Measurements from ENCODE around the gene EHHADH. TPM values are rescaled to one million over a fixed set of nuclear protein-coding genes. Genes with fewer than 3 reads are reported as not detected.

Gene EHHADH
- total and polyA plus RNA-seq, 2 of the 13 experiments (the other 11 are each of a cell fraction or from before 2014, with no cell fraction given), result 14.5 to 38.9 TPM

DNA sequence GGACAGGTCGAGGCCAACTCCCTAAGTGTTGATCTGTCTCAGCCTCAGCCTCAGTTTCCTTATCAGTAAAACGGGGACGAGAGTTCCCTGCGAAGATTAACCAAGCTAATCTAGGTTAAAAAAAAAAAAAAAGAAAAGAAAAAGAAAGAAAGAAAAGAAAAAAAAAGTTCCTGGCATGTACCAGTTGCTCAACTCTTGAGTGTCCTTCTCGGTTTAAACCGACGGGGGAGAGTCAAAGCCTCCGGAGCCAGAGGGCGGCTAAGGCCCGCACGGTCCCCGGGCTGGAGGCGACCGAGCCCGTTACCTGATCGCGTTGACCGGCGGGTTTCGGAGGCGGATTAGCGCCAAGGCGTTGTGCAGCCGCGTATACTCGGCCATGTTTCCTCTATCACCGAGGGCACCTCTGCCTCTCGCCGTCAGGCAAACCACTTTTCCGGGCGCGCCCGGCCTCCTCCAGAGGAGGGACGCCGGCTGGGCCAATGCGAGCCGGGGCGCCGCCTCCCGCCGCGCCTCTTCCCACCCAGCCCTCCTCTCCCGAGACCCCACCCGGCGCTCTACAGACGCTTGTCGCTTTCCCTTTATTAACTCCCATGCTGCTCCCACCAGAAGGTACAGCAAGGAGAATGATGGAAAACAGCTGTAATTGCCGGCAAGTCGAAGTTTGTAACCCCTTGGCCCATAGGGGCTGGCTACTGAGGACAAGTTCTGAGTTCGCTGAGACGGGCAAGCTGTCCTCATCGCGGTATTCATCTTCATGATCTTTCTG, at the start of gene EHHADH (continued):
- TF ChIP-seq, protein P1, sequence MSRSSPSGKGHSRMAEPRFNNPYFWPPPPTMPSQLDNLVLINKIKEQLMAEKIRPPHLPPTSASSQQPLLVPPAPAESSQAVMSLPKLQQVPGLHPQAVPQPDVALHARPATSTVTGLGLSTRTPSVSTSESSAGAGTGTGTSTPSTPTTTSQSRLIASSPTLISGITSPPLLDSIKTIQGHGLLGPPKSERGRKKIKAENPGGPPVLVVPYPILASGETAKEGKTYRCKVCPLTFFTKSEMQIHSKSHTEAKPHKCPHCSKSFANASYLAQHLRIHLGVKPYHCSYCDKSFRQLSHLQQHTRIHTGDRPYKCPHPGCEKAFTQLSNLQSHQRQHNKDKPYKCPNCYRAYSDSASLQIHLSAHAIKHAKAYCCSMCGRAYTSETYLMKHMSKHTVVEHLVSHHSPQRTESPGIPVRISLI (CRISPR knock-in tag; IDR thresholded peaks at IDR 0.05; ENCODE audit: borderline replicate concordance), result peak; percentile 61; the same call in 1 of the 2 replicates
- TF ChIP-seq ZNF205 (CRISPR knock-in tag; IDR thresholded peaks at IDR 0.05) (peak; percentile 74; the same call in 1 of the 2 replicates), ZNF781 (CRISPR knock-in tag; IDR thresholded peaks at IDR 0.05; ENCODE audit: borderline replicate concordance, not compliant biosample characterization) (peak; percentile 64), HNRNPH1 (optimal IDR thresholded peaks at IDR 0.05; ENCODE audit: low read depth, low read length) (no peak), ZFP1 (CRISPR knock-in tag; IDR thresholded peaks at IDR 0.05) (0 out of 2 replicates have a peak, but pooled peaks have one; percentile 48), HDAC6 (IDR thresholded peaks at IDR 0.05; ENCODE audit: low read depth, low read length) (no peak), REXO4 (CRISPR knock-in tag; IDR thresholded peaks at IDR 0.05; ENCODE audit: borderline replicate concordance) (no peak), ZNF263 (CRISPR knock-in tag; IDR thresholded peaks at IDR 0.05) (peak; percentile 35; the same call in 1 of the 2 replicates), ZNF782 (CRISPR knock-in tag; IDR thresholded peaks at IDR 0.05; ENCODE audit: borderline replicate concordance) (0 out of 2 replicates have a peak, but pooled peaks have one; percentile 61), NKX3-1 (CRISPR knock-in tag; IDR thresholded peaks at IDR 0.05) (0 out of 2 replicates have a peak, but pooled peaks have one; percentile 39), HDAC1 (CRISPR knock-in tag; IDR thresholded peaks at IDR 0.05) (peak; percentile 46; the same call in 1 of the 2 replicates), HNRNPLL (IDR thresholded peaks at IDR 0.05; ENCODE audit: low read depth, low read length, poor library complexity, severe bottlenecking) (peak; percentile 62), MLLT10 (CRISPR knock-in tag; IDR thresholded peaks at IDR 0.05) (no peak), GABPA (IDR thresholded peaks at IDR 0.05; ENCODE audit: low read depth, low read length) (no peak), GABPA (CRISPR knock-in tag; IDR thresholded peaks at IDR 0.05; ENCODE audit: low read depth) (no peak)
- TF ChIP-seq, protein P2, sequence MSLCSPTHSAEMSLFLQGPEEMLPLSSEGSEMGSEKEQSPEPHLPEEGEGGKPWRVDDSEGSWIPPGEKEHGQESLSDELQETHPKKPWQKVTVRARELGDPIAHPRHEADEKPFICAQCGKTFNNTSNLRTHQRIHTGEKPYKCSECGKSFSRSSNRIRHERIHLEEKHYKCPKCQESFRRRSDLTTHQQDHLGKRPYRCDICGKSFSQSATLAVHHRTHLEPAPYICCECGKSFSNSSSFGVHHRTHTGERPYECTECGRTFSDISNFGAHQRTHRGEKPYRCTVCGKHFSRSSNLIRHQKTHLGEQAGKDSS (CRISPR knock-in tag; IDR thresholded peaks at IDR 0.05; ENCODE audit: borderline replicate concordance, low read depth), result 0 out of 2 replicates have a peak, but pooled peaks have one; percentile 21
- TF ChIP-seq, protein P3, sequence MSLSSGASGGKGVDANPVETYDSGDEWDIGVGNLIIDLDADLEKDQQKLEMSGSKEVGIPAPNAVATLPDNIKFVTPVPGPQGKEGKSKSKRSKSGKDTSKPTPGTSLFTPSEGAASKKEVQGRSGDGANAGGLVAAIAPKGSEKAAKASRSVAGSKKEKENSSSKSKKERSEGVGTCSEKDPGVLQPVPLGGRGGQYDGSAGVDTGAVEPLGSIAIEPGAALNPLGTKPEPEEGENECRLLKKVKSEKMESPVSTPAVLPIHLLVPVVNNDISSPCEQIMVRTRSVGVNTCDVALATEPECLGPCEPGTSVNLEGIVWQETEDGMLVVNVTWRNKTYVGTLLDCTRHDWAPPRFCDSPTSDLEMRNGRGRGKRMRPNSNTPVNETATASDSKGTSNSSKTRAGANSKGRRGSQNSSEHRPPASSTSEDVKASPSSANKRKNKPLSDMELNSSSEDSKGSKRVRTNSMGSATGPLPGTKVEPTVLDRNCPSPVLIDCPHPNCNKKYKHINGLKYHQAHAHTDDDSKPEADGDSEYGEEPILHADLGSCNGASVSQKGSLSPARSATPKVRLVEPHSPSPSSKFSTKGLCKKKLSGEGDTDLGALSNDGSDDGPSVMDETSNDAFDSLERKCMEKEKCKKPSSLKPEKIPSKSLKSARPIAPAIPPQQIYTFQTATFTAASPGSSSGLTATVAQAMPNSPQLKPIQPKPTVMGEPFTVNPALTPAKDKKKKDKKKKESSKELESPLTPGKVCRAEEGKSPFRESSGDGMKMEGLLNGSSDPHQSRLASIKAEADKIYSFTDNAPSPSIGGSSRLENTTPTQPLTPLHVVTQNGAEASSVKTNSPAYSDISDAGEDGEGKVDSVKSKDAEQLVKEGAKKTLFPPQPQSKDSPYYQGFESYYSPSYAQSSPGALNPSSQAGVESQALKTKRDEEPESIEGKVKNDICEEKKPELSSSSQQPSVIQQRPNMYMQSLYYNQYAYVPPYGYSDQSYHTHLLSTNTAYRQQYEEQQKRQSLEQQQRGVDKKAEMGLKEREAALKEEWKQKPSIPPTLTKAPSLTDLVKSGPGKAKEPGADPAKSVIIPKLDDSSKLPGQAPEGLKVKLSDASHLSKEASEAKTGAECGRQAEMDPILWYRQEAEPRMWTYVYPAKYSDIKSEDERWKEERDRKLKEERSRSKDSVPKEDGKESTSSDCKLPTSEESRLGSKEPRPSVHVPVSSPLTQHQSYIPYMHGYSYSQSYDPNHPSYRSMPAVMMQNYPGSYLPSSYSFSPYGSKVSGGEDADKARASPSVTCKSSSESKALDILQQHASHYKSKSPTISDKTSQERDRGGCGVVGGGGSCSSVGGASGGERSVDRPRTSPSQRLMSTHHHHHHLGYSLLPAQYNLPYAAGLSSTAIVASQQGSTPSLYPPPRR (CRISPR knock-in tag; IDR thresholded peaks at IDR 0.05; ENCODE audit: borderline replicate concordance), result peak; percentile 37; the same call in 1 of the 2 replicates
- TF ChIP-seq, protein P4, sequence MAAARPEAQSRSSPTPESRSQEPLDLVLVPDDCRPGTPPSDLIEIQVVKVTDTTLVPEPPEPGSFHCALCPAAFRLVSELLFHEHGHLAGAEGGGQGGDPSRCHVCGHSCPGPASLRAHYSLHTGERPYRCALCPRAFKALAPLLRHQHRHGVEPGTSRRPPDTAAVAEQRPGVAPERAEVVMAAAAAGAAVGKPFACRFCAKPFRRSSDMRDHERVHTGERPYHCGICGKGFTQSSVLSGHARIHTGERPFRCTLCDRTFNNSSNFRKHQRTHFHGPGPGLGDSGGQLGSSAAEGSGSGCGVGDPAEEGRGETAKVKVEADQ (CRISPR knock-in tag; IDR thresholded peaks at IDR 0.05; ENCODE audit: borderline replicate concordance), result peak; percentile 35; the same call in 1 of the 2 replicates
- TF ChIP-seq, protein P5, sequence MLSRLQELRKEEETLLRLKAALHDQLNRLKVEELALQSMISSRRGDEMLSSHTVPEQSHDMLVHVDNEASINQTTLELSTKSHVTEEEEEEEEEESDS (CRISPR knock-in tag; IDR thresholded peaks at IDR 0.05; ENCODE audit: borderline replicate concordance), result no peak
- TF ChIP-seq, protein P6, sequence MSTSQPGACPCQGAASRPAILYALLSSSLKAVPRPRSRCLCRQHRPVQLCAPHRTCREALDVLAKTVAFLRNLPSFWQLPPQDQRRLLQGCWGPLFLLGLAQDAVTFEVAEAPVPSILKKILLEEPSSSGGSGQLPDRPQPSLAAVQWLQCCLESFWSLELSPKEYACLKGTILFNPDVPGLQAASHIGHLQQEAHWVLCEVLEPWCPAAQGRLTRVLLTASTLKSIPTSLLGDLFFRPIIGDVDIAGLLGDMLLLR (CRISPR knock-in tag; IDR thresholded peaks at IDR 0.05), result no peak
